Neural cell (in vitro differentiated cells): ENCODE measurements around the gene SIRT4.

Experiments
- CTCF ChIP-seq: fragments of 450-650 bp; IDR thresholded peaks from 2 replicates; pipeline ENCODE4 v1.5.1; 2014; ENCODE audit warnings: antibody characterized with exemption, mild to moderate bottlenecking, moderate library complexity; ENCODE audit not compliant: poor library complexity, severe bottlenecking
- EZH2 ChIP-seq: fragments of 200-600, 300-800 bp; shearing (Covaris generic), sonication (generic); IDR thresholded peaks from 2 replicates; pipeline ENCODE4 v1.6.1; 2014; ENCODE audit warnings: antibody characterized with exemption, low read length, borderline replicate concordance, mild to moderate bottlenecking; ENCODE audit not compliant: insufficient read depth, poor library complexity, severe bottlenecking
- MXI1 ChIP-seq: fragments of 450-650 bp; conservative IDR thresholded peaks from 2 replicates; pipeline ENCODE4 v1.6.1; 2014; ENCODE audit warnings: antibody characterized with exemption, mild to moderate bottlenecking; ENCODE audit not compliant: poor library complexity, severe bottlenecking
- POLR2AphosphoS5 ChIP-seq: IDR thresholded peaks from 2 replicates; pipeline ENCODE4 v1.6.1; 2012
- REST ChIP-seq: IDR thresholded peaks from 2 replicates; pipeline ENCODE4 v1.6.1; 2012; ENCODE audit warnings: borderline replicate concordance
- SMC3 ChIP-seq: fragments of 450-650 bp; conservative IDR thresholded peaks from 2 replicates; pipeline ENCODE4 v1.6.1; 2014; ENCODE audit warnings: antibody characterized with exemption, mild to moderate bottlenecking, moderate library complexity; ENCODE audit not compliant: poor library complexity

GRCh38 chr12:120353556-120354317, 51.6 kb downstream of the SIRT4 start:
- TF ChIP-seq CTCF (no peak), MXI1 (no peak), POLR2AphosphoS5 (no peak), EZH2 (no peak), SMC3 (no peak), REST (no peak)
